Neural progenitor cell (in vitro differentiated cells): ENCODE data around the gene LIG1.

Experiments used
- EZH2 ChIP-seq: fragments of 200-600 bp; sonication (generic); IDR thresholded peaks from 2 replicates; pipeline ENCODE4 v1.6.1; 2017; ENCODE audit warnings: antibody characterized with exemption, mild to moderate bottlenecking, moderate library complexity
- TF ChIP-seq, protein P1 (sequence below): fragments of 200-600 bp; sonication (generic); IDR thresholded peaks from 2 replicates; pipeline ENCODE4 v1.5.1; 2017; ENCODE audit warnings: antibody characterized with exemption, mild to moderate bottlenecking

DNA sequence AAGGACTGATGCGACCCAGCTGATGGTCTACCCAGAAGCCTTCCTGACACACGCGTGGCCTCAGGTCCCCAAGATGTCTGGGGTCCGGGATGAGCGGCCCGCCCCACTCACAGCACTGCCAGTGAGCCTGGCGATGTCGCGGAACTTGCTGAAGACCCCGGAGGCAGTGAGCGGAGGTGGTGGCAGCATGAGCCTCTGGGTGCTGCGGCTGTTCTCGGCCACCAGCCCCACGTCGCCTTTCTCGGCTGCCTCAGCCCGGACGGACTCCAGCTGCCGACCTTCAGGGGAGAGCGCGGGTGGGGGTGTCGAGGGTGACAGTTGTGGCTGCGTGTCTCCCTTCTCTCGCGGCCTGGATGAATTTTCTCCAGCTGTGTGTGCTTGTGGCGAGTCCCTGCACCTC, 32.7 kb downstream of the LIG1 start:
- TF ChIP-seq, protein P1, sequence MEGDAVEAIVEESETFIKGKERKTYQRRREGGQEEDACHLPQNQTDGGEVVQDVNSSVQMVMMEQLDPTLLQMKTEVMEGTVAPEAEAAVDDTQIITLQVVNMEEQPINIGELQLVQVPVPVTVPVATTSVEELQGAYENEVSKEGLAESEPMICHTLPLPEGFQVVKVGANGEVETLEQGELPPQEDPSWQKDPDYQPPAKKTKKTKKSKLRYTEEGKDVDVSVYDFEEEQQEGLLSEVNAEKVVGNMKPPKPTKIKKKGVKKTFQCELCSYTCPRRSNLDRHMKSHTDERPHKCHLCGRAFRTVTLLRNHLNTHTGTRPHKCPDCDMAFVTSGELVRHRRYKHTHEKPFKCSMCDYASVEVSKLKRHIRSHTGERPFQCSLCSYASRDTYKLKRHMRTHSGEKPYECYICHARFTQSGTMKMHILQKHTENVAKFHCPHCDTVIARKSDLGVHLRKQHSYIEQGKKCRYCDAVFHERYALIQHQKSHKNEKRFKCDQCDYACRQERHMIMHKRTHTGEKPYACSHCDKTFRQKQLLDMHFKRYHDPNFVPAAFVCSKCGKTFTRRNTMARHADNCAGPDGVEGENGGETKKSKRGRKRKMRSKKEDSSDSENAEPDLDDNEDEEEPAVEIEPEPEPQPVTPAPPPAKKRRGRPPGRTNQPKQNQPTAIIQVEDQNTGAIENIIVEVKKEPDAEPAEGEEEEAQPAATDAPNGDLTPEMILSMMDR, result no peak
- no peak for TF ChIP-seq EZH2
